H9 (cell line): ENCODE data around the gene PDZD4. TPM values are rescaled to one million over a fixed set of nuclear protein-coding genes. Genes with fewer than 3 reads are reported as not detected.

Experiments used
- DNase-seq: peaks from one replicate; pipeline ENCODE4 v3.0.0-alpha.2; 2017
- H2AFZ ChIP-seq: one replicate; pipeline ENCODE4 v1.6.1; 2013; ENCODE audit warnings: mild to moderate bottlenecking, low read length, control low read depth, moderate library complexity
- H2AK5ac ChIP-seq: 2 replicates; pipeline ENCODE4 v1.6.1; 2013; ENCODE audit warnings: low read length, control low read depth, mixed read lengths; ENCODE audit not compliant: insufficient read length
- H2BK120ac ChIP-seq: one replicate; pipeline ENCODE4 v1.6.1; 2013; ENCODE audit warnings: low read depth, mild to moderate bottlenecking, low read length, control low read depth, inconsistent platforms; ENCODE audit not compliant: poor library complexity, severe bottlenecking
- H2BK12ac ChIP-seq: 2 replicates; pipeline ENCODE4 v1.6.1; 2013; ENCODE audit warnings: low read length, control low read depth, mixed read lengths, low read depth; ENCODE audit not compliant: insufficient read length
- H2BK15ac ChIP-seq: 2 replicates; pipeline ENCODE4 v1.6.1; 2013; ENCODE audit warnings: low read depth, low read length, control low read depth
- H2BK20ac ChIP-seq: one replicate; pipeline ENCODE4 v1.6.1; 2013; ENCODE audit warnings: low read depth, mild to moderate bottlenecking, low read length, control low read depth, inconsistent platforms; ENCODE audit not compliant: poor library complexity, severe bottlenecking
- H2BK5ac ChIP-seq: 2 replicates; pipeline ENCODE4 v1.6.1; 2013; ENCODE audit warnings: low read length, control low read depth, mixed read lengths; ENCODE audit not compliant: insufficient read length
- H3K14ac ChIP-seq: 2 replicates; pipeline ENCODE4 v1.6.1; 2013; ENCODE audit warnings: low read length, control low read depth; ENCODE audit not compliant: insufficient read depth
- H3K18ac ChIP-seq: 2 replicates; pipeline ENCODE4 v1.6.1; 2013; ENCODE audit warnings: low read depth, mild to moderate bottlenecking, mixed read lengths, low read length, control low read depth; ENCODE audit not compliant: insufficient read length
- H3K23ac ChIP-seq: 2 replicates; pipeline ENCODE4 v1.6.1; 2013; ENCODE audit warnings: low read length, control low read depth, mixed read lengths, low read depth; ENCODE audit not compliant: insufficient read length
- H3K23me2 ChIP-seq: 2 replicates; pipeline ENCODE4 v1.6.1; 2013; ENCODE audit warnings: low read depth, mild to moderate bottlenecking, mixed read lengths, low read length, control low read depth; ENCODE audit not compliant: insufficient read length, poor library complexity, severe bottlenecking
- H3K27ac ChIP-seq: 2 replicates; pipeline ENCODE4 v1.5.1; 2013; ENCODE audit warnings: low read length, control low read depth, mixed read lengths, low read depth; ENCODE audit not compliant: insufficient read length
- H3K27me3 ChIP-seq: 2 replicates; pipeline ENCODE4 v1.6.1; 2013; ENCODE audit warnings: low read length, control low read depth, inconsistent platforms; ENCODE audit not compliant: insufficient read depth
- H3K4ac ChIP-seq: 2 replicates; pipeline ENCODE4 v1.6.1; 2013; ENCODE audit warnings: low read depth, mild to moderate bottlenecking, control low read depth, inconsistent platforms, low read length, moderate library complexity
- H3K4me1 ChIP-seq: 2 replicates; pipeline ENCODE4 v1.6.1; 2013; ENCODE audit warnings: low read length, control low read depth, inconsistent platforms; ENCODE audit not compliant: insufficient read depth
- H3K4me2 ChIP-seq: 2 replicates; pipeline ENCODE4 v1.6.1; 2013; ENCODE audit warnings: low read length, control low read depth, mixed read lengths; ENCODE audit not compliant: insufficient read length, insufficient read depth
- H3K56ac ChIP-seq: 2 replicates; pipeline ENCODE4 v1.6.1; 2013; ENCODE audit warnings: low read depth, mild to moderate bottlenecking, mixed read lengths, low read length, control low read depth; ENCODE audit not compliant: insufficient read length
- H3K79me1 ChIP-seq: 2 replicates; pipeline ENCODE4 v1.6.1; 2013; ENCODE audit warnings: low read depth, mild to moderate bottlenecking, moderate library complexity, low read length, control low read depth, inconsistent platforms; ENCODE audit not compliant: insufficient read depth, poor library complexity, severe bottlenecking
- H3K79me2 ChIP-seq: 2 replicates; pipeline ENCODE4 v1.6.1; 2013; ENCODE audit warnings: low read length, control low read depth, inconsistent platforms; ENCODE audit not compliant: insufficient read depth
- H3K9ac ChIP-seq: 2 replicates; pipeline ENCODE4 v1.6.1; 2013; ENCODE audit warnings: low read length, control low read depth, mixed read lengths; ENCODE audit not compliant: insufficient read length; ENCODE audit errors: extremely low read depth
- H3K9me3 ChIP-seq: one replicate; pipeline ENCODE4 v1.6.1; 2013; ENCODE audit warnings: low read depth, low read length, inconsistent platforms; ENCODE audit not compliant: control insufficient read depth
- H3T11ph ChIP-seq: one replicate; pipeline ENCODE4 v1.6.1; 2013; ENCODE audit warnings: mild to moderate bottlenecking, low read length, control low read depth, inconsistent platforms
- H4K20me1 ChIP-seq: one replicate; pipeline ENCODE4 v1.6.1; 2013; ENCODE audit not compliant: control insufficient read depth, insufficient read length, insufficient read depth
- H4K5ac ChIP-seq: 2 replicates; pipeline ENCODE4 v1.6.1; 2013; ENCODE audit warnings: low read depth, mild to moderate bottlenecking, mixed read lengths, low read length, control low read depth; ENCODE audit not compliant: insufficient read length
- H4K8ac ChIP-seq: replicated peaks from 2 replicates; pipeline ENCODE4 v1.6.1; 2013; ENCODE audit warnings: low read length, control low read depth, mixed read lengths, low read depth; ENCODE audit not compliant: insufficient read length
- H4K91ac ChIP-seq: 2 replicates; pipeline ENCODE4 v1.6.1; 2013; ENCODE audit warnings: low read depth, mild to moderate bottlenecking, moderate library complexity, mixed read lengths, low read length, control low read depth; ENCODE audit not compliant: insufficient read length
- H3K27ac Mint-ChIP-seq, 3 experiments: 2 replicates in 2 of 3; 3 replicates in 1 of 3; pipeline ENCODE4 v1.8.0; 2020 to 2021; ENCODE audit warnings: mixed read lengths in 3 of 3, mild to moderate bottlenecking in 1 of 3, moderate library complexity in 1 of 3
- H3K27me3 Mint-ChIP-seq: 2 replicates; pipeline ENCODE4 v1.8.0; 2021; ENCODE audit warnings: low read depth, mild to moderate bottlenecking, moderate library complexity, mixed read lengths
- H3K36me3 Mint-ChIP-seq, 3 experiments: 2 replicates in 2 of 3; 3 replicates in 1 of 3; pipeline ENCODE4 v1.8.0; 2020 to 2021; ENCODE audit warnings: low read depth in 3 of 3, mixed read lengths in 3 of 3; ENCODE audit not compliant: insufficient read depth in 1 of 3
- H3K4me1 Mint-ChIP-seq, 2 experiments: 2 replicates each; pipeline ENCODE4 v1.8.0; 2020; ENCODE audit warnings: mixed read lengths in 2 of 2
- H3K4me3 Mint-ChIP-seq, 2 experiments: 2 replicates in 1 of 2; 3 replicates in 1 of 2; pipeline ENCODE4 v1.8.0; 2020 to 2021; ENCODE audit warnings: mild to moderate bottlenecking in 2 of 2, mixed read lengths in 2 of 2, moderate library complexity in 1 of 2
- H3K9me3 Mint-ChIP-seq, 2 experiments: 2 replicates in 1 of 2; 3 replicates in 1 of 2; pipeline ENCODE4 v1.8.0; 2020; ENCODE audit warnings: mild to moderate bottlenecking in 2 of 2, mixed read lengths in 2 of 2, moderate library complexity in 1 of 2
- CTCF ChIP-seq: fragments of 200-600 bp; sonication (generic); conservative IDR thresholded peaks from 3 replicates; pipeline ENCODE4 v1.8.0; 2021; ENCODE audit warnings: antibody characterized with exemption, mild to moderate bottlenecking
- WGBS: extraction: QIAGEN DNeasy Blood & Tissue Kit; methylation state at CpG from one replicate; pipeline ENCODE4 v1.1.7; 2013; ENCODE audit warnings: missing lambda C conversion rate, low lambda C conversion rate, mixed read lengths; ENCODE audit not compliant: insufficient read length; ENCODE audit errors: extremely low coverage; 5-methylcytosine and 5-hydroxymethylcytosine counted together
- total RNA-seq: library from RNA; stranded (reverse); gene quantifications from 2 replicates; pipeline ENCODE4 v1.2.1, GENCODE V29; 2021

Gene PDZD4
- total RNA-seq, 1 experiment from 2014 or later = 110 TPM

- no peak overlapping the region for H2BK5ac ChIP-seq
- no peak overlapping the region for H4K5ac ChIP-seq
- H3K4me2 ChIP-seq = no peak overlapping the region
- H4K8ac ChIP-seq = no peak overlapping the region
- no peak overlapping the region for H4K91ac ChIP-seq
- H4K20me1 ChIP-seq = no peaks in the 10 kb centered on the region
- no peaks in the 10 kb centered on the region for H3K27me3 ChIP-seq
- H2AK5ac ChIP-seq = no peak overlapping the region
- no peak overlapping the region for H2BK15ac ChIP-seq
- no peak overlapping the region for H3T11ph ChIP-seq
- no peak for TF ChIP-seq CTCF
- H3K9me3 ChIP-seq = no peaks in the 10 kb centered on the region
- no peak overlapping the region for H3K4me3 Mint-ChIP-seq
- H3K4ac ChIP-seq = no peak overlapping the region
- H3K79me2 ChIP-seq = no peaks in the 10 kb centered on the region
- no peak overlapping the region for H2BK12ac ChIP-seq
- DNase-seq = no peak
- H3K9ac ChIP-seq = no peak overlapping the region
- no peak overlapping the region for H3K27ac Mint-ChIP-seq
- peaks cover 2% of the 10 kb centered on the region for H3K23me2 ChIP-seq
- H3K4me1 Mint-ChIP-seq = peaks cover 18 to 46% of the 10 kb centered on the region in 2 experiments
- H2BK20ac ChIP-seq = no peak overlapping the region
- no peak overlapping the region for H2AFZ ChIP-seq
- no peak overlapping the region for H3K56ac ChIP-seq
- H3K9me3 Mint-ChIP-seq = peaks cover 66 to 86% of the 10 kb centered on the region in 2 experiments
- no peak overlapping the region for H3K14ac ChIP-seq
- no peak overlapping the region for H2BK120ac ChIP-seq
- no peaks in the 10 kb centered on the region for H3K79me1 ChIP-seq
- H3K23ac ChIP-seq = no peak overlapping the region
- no peak overlapping the region for H3K27ac ChIP-seq
- H3K27me3 Mint-ChIP-seq = peaks cover 11% of the 10 kb centered on the region
- H3K4me1 ChIP-seq = no peaks in the 10 kb centered on the region; the same call in none of the 2 replicates
- H3K18ac ChIP-seq = no peak overlapping the region
- no CpG with 5 or more reads among the region's 3 CpGs for WGBS
- peaks cover 6 to 25% (median 16%) of the 10 kb centered on the region in 3 experiments; a peak in 6 of 7 replicates for H3K36me3 Mint-ChIP-seq
These were observed 43.7 kb upstream of the PDZD4 start for GRCh38 chrX:153874085-153874365.
